OCI-LY1 (cell line): ENCODE measurements around the gene KLK11.

Source experiments
- H2AFZ ChIP-seq: fragments of 200-600 bp; sonication (generic), shearing (Covaris generic); 2 replicates; pipeline ENCODE4 v1.6.0; 2014; ENCODE audit warnings: antibody characterized with exemption, mild to moderate bottlenecking, low read length
- H3F3A ChIP-seq: fragments of 200-600 bp; sonication (generic), shearing (Covaris generic); 2 replicates; pipeline ENCODE4 v1.6.0; 2014; ENCODE audit warnings: mild to moderate bottlenecking, antibody characterized with exemption, low read length, moderate library complexity; ENCODE audit not compliant: insufficient read depth
- H3K27ac ChIP-seq: fragments of 200-600 bp; sonication (generic); 2 replicates; pipeline ENCODE4 v1.5.1; 2014; ENCODE audit warnings: low read length, mixed run types, mild to moderate bottlenecking, low read depth; ENCODE audit not compliant: poor library complexity, severe bottlenecking
- H3K27me3 ChIP-seq: fragments of 200-600 bp; sonication (generic); 2 replicates; pipeline ENCODE4 v1.6.0; 2014; ENCODE audit warnings: antibody characterized with exemption, mild to moderate bottlenecking, low read length, moderate library complexity; ENCODE audit not compliant: insufficient read depth
- H3K36me3 ChIP-seq: fragments of 200-600 bp; sonication (generic); 2 replicates; pipeline ENCODE4 v1.6.1; 2014; ENCODE audit warnings: mild to moderate bottlenecking, antibody characterized with exemption, low read length, moderate library complexity, mixed read lengths; ENCODE audit not compliant: insufficient read depth
- H3K4me1 ChIP-seq: fragments of 200-600 bp; sonication (generic); 2 replicates; pipeline ENCODE4 v1.5.1; 2014; ENCODE audit warnings: mild to moderate bottlenecking, low read length, moderate library complexity; ENCODE audit not compliant: insufficient read depth, severe bottlenecking
- H3K4me2 ChIP-seq: fragments of 200-600 bp; sonication (generic), shearing (Covaris generic); 2 replicates; pipeline ENCODE4 v1.6.1; 2014; ENCODE audit warnings: low read length
- H3K4me3 ChIP-seq: fragments of 200-600 bp; sonication (generic); 2 replicates; pipeline ENCODE4 v1.5.1; 2014; ENCODE audit warnings: low read length, low read depth, mild to moderate bottlenecking, mixed read lengths; ENCODE audit not compliant: poor library complexity, severe bottlenecking
- H3K79me2 ChIP-seq: fragments of 200-600 bp; shearing (Covaris generic); 2 replicates; pipeline ENCODE4 v1.6.1; 2016; ENCODE audit warnings: mixed run types, low read length, mixed read lengths; ENCODE audit not compliant: insufficient read depth
- H3K9ac ChIP-seq: fragments of 200-600 bp; sonication (generic), shearing (Covaris generic); 2 replicates; pipeline ENCODE4 v1.6.1; 2014; ENCODE audit warnings: mild to moderate bottlenecking, low read length, mixed read lengths
- H3K9me2 ChIP-seq: fragments of 200-600 bp; sonication (generic), shearing (Covaris generic); 2 replicates; pipeline ENCODE4 v1.6.1; 2014; ENCODE audit warnings: low read depth, mild to moderate bottlenecking, low read length, mixed read lengths
- H3K9me3 ChIP-seq: fragments of 200-600 bp; shearing (Covaris generic); 2 replicates; pipeline ENCODE4 v1.6.1; 2014; ENCODE audit warnings: low read length, mixed read lengths
- H4K20me1 ChIP-seq: fragments of 200-600 bp; sonication (generic), shearing (Covaris generic); 2 replicates; pipeline ENCODE4 v1.6.0; 2016; ENCODE audit warnings: mild to moderate bottlenecking, low read length; ENCODE audit not compliant: insufficient read depth
- EZH2 ChIP-seq: fragments of 200-600 bp; sonication (generic), shearing (Covaris generic); IDR thresholded peaks from 2 replicates; pipeline ENCODE4 v1.8.0; 2017; ENCODE audit warnings: borderline replicate concordance, mixed run types, mild to moderate bottlenecking, antibody characterized with exemption, low read length, moderate library complexity, mixed read lengths
- TF ChIP-seq, protein P1 (sequence below): fragments of 200-600 bp; sonication (generic), shearing (Covaris generic); IDR thresholded peaks from 2 replicates; pipeline ENCODE4 v1.5.1; 2017; ENCODE audit warnings: mild to moderate bottlenecking, antibody characterized with exemption, low read length, moderate library complexity, mixed read lengths

KLK11 gene

DNA sequence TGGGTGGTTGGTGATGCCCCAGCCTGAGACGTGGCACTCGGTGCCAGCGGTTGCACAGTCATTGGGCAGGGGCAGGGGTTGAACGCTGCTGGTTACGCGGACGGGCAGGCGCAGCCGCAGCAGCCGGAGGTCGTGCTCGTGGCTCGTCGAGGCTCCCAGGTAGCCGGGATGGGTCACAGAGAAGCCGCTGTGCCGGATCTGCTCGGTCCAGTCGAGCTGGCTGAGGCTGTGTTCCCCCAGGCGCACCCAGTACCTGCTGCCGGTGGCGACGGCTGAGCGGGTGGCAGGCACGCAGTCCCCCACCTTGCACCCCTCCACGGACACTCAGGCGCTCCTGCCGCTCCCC is 5.4 kb upstream of the KLK11 start:
- H3K9ac ChIP-seq: no peak overlapping the region
- TF ChIP-seq, protein P1, sequence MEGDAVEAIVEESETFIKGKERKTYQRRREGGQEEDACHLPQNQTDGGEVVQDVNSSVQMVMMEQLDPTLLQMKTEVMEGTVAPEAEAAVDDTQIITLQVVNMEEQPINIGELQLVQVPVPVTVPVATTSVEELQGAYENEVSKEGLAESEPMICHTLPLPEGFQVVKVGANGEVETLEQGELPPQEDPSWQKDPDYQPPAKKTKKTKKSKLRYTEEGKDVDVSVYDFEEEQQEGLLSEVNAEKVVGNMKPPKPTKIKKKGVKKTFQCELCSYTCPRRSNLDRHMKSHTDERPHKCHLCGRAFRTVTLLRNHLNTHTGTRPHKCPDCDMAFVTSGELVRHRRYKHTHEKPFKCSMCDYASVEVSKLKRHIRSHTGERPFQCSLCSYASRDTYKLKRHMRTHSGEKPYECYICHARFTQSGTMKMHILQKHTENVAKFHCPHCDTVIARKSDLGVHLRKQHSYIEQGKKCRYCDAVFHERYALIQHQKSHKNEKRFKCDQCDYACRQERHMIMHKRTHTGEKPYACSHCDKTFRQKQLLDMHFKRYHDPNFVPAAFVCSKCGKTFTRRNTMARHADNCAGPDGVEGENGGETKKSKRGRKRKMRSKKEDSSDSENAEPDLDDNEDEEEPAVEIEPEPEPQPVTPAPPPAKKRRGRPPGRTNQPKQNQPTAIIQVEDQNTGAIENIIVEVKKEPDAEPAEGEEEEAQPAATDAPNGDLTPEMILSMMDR: no peak
- TF ChIP-seq EZH2: no peak
- no peaks in the 10 kb centered on the region for H3K9me2 ChIP-seq
- H3K4me3 ChIP-seq: no peak overlapping the region
- H3K36me3 ChIP-seq: no peaks in the 10 kb centered on the region
- H3K27ac ChIP-seq: no peak overlapping the region
- no peaks in the 10 kb centered on the region for H3K79me2 ChIP-seq
- H3F3A ChIP-seq: no peaks in the 10 kb centered on the region
- no peak overlapping the region for H2AFZ ChIP-seq
- no peaks in the 10 kb centered on the region for H3K9me3 ChIP-seq
- H3K27me3 ChIP-seq: no peaks in the 10 kb centered on the region; the same call in 1 of the 2 replicates
- H3K4me1 ChIP-seq: no peaks in the 10 kb centered on the region
- no peaks in the 10 kb centered on the region for H4K20me1 ChIP-seq
- H3K4me2 ChIP-seq: no peak overlapping the region

DNA sequence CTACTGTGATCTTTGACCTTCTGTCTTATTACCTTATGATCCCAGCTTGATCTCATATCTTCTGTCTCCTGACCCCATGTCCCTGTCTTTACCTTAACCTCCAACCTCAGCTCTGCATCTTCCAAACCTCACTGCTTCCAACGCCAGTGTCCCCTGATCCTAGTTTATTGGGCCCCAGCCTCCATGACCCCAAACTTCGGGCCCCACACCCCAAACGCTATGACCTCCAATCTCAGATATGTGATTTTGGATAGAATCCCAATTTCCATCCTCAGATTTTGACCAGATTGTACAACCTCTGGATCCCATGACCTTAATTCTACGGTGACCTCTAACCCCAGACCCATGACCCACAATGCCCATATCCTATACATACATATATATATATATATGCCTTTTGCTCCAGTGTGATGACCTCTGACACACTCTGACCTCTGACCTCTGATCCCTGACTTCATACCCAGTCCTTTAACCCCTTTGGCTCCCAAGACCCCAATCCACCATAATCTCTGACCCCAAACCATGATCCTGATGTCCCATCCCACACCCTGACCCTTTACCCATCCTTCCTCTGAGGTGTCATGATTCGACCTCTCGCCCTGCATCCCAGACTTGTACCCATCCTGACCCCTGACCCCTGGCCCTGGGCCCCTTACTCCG is 4.9 kb upstream of the KLK11 start:
- no peaks in the 10 kb centered on the region for H3K79me2 ChIP-seq
- no peak overlapping the region for H3K27ac ChIP-seq
- no peaks in the 10 kb centered on the region for H3K9me3 ChIP-seq
- H3F3A ChIP-seq: no peaks in the 10 kb centered on the region
- no peaks in the 10 kb centered on the region for H3K9me2 ChIP-seq
- no peaks in the 10 kb centered on the region for H4K20me1 ChIP-seq
- no peak overlapping the region for H3K4me3 ChIP-seq
- H3K4me1 ChIP-seq: no peaks in the 10 kb centered on the region
- TF ChIP-seq, protein P1: no peak
- no peak for TF ChIP-seq EZH2
- H3K36me3 ChIP-seq: no peaks in the 10 kb centered on the region
- no peaks in the 10 kb centered on the region; the same call in 1 of the 2 replicates for H3K27me3 ChIP-seq
- no peak overlapping the region for H2AFZ ChIP-seq
- no peak overlapping the region for H3K4me2 ChIP-seq
- H3K9ac ChIP-seq: no peak overlapping the region

GRCh38 chr19:51030631-51031030 is 4.2 kb upstream of the KLK11 start:
- Histone ChIP-seq H3K79me2 (no peaks in the 10 kb centered on the region), H2AFZ (no peak overlapping the region), H3K4me1 (no peaks in the 10 kb centered on the region), H3K4me3 (no peak overlapping the region), H3K9me2 (no peaks in the 10 kb centered on the region), H4K20me1 (no peaks in the 10 kb centered on the region), H3K4me2 (no peak overlapping the region), H3K27ac (no peak overlapping the region), H3K36me3 (no peaks in the 10 kb centered on the region), H3F3A (no peaks in the 10 kb centered on the region), H3K9me3 (no peaks in the 10 kb centered on the region), H3K27me3 (no peaks in the 10 kb centered on the region; the same call in 1 of the 2 replicates), H3K9ac (no peak overlapping the region)
- no peak for TF ChIP-seq EZH2
- TF ChIP-seq, protein P1: no peak
